IPS DF 4.7 (cell line): ENCODE measurements around the gene LAPTM4A.
A peak's percentile ranks its signal among the peaks of the same experiment; 100 is the strongest.
"Not testable (repeated sequence)": the region's sequence is repeated elsewhere in the genome, so short reads cannot be mapped to it uniquely, and the experiment has no call there.

Experiments
- DNase-seq: peaks from one replicate; pipeline ENCODE4 v3.0.0-alpha.2; 2013; ENCODE audit warnings: low spot score; ENCODE audit errors: extremely low read depth

Gene LAPTM4A

GRCh38 chr2:20051532-20052228 is at the start of gene LAPTM4A:
Gene LAPTM4A, minus strand, starts transcription at chr2:20051628. Its CDS starts 108 bp downstream, at chr2:20051520.
- peak; percentile 99 for DNase-seq

- no peak for DNase-seq
Observed at GRCh38 chr2:20100711-20101110, 49.3 kb upstream of the LAPTM4A start.

GRCh38 chr2:20099780-20100179 is 48.4 kb upstream of the LAPTM4A start:
- no peak for DNase-seq

GRCh38 chr2:20097889-20098714 is 46.7 kb upstream of the LAPTM4A start:
- peak; percentile 71 for DNase-seq

GRCh38 chr2:20095469-20095868 is 44.0 kb upstream of the LAPTM4A start:
- DNase-seq, result no peak

- DNase-seq, result no peak
Observed at GRCh38 chr2:20094955-20095354, 43.5 kb upstream of the LAPTM4A start.

GRCh38 chr2:20094142-20094755 is 42.8 kb upstream of the LAPTM4A start:
- DNase-seq, result no peak

- DNase-seq, result no peak
Observed at GRCh38 chr2:20093263-20094141, 42.1 kb upstream of the LAPTM4A start.

GRCh38 chr2:20092901-20093235 is 41.4 kb upstream of the LAPTM4A start:
- DNase-seq, result no peak

- DNase-seq, result no peak
Observed at GRCh38 chr2:20092226-20092900, 40.9 kb upstream of the LAPTM4A start.

- DNase-seq, result no peak
Observed at GRCh38 chr2:20091305-20091991, 40.0 kb upstream of the LAPTM4A start.

GRCh38 chr2:20089715-20090464 is 38.5 kb upstream of the LAPTM4A start:
- no peak for DNase-seq

GRCh38 chr2:20085909-20086308 is 34.5 kb upstream of the LAPTM4A start:
- not testable (repeated sequence) for DNase-seq

GRCh38 chr2:20082812-20083211 is 31.4 kb upstream of the LAPTM4A start:
- not testable (repeated sequence) for DNase-seq

- no peak for DNase-seq
Observed at GRCh38 chr2:20081841-20082240, 30.4 kb upstream of the LAPTM4A start.

- DNase-seq, result no peak
Observed at GRCh38 chr2:20080839-20081415, 29.5 kb upstream of the LAPTM4A start.

GRCh38 chr2:20080428-20080827 is 29.0 kb upstream of the LAPTM4A start:
- DNase-seq, result no peak

- no peak for DNase-seq
Observed at GRCh38 chr2:20079546-20080115, 28.2 kb upstream of the LAPTM4A start.
